CD4-positive, alpha-beta T cell treated with Interleukin-1 beta for 1 hour (primary cell): ENCODE results near the gene ST6GALNAC5.

ENCODE experiments used
- DNase-seq, 2 donors: peaks; one replicate each; pipeline ENCODE4 v3.0.0-alpha.2; 2020 to 2022

ST6GALNAC5 gene

DNA sequence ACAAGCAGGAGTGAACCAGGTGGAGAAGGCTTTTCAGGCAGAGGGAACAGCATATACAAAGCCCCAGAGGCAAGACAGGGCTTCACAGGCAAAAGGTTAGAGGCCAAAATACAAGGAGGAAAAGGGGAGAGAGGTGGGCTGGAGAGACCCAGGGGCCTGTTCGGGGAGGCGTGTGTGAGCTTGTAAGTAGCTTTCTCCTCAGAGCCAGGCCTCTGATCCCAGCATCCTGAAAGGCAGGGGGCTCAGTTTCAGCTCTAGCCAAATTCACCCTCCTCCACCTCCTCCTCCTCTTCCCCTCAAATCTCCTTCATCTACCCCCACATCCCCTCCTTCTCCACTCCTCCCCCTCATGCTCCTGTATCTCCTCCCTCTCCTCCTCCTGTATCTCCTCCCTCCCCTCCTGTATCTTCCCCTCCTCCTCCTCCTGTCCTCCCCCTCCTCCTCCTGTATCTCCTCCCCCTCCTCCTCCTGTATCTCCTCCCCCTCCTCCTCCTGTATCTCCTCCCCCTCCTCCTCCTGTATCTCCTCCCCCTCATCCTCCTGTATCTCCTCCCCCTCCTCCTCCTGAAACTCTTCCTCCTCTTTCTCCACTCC, 148.6 kb downstream of the ST6GALNAC5 start:
- DNase-seq, result no peak

DNA sequence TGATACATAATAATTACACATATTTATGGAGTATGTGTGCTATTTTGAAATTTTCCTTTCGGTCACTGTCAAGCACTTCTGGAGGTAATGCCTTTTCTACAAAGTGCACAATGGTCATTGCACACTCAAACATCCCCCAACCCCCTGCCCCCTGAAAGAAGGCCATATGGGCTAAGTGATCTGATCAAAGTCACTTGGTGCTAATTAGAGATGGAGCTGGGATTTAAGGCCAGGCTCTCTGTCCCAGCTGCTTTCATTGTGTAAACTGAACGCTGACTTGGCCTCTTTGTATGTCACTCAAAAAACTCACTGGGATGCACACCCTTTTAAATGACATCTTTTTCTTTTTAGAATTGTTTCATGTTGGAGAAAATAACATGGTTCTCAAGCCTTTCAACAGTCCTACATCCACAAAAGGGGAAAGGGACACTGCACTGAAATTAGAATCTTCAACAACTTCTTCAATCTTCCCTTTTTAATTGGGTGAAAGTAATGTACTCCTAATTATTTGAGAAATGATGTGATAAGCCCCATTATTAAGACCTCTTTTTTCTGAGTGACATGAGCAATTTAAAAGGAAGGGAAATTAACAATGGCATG, 149.2 kb downstream of the ST6GALNAC5 start:
- no peak for DNase-seq

DNA sequence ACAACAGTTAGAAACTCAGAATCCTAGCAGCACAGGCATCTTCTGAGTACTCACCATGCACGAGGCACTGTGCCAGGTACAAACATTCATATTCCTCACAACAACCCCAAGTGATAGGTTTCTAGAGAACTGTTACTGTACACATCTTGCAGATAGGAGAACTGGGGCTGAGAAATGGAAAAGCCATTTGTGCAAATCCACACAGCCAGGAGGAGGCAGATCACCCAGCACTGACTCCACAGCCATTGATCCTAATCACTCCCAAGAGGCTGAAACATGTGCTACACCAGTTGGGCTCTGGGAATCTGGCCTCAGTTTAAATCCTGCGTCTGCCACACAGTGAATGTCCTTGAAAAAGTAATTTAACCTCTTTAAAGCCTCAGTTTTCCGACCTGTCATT, 151.0 kb downstream of the ST6GALNAC5 start:
- DNase-seq, result no peak

- DNase-seq, result no peak
Measured at GRCh38 chr1:77018761-77019160, 151.5 kb downstream of the ST6GALNAC5 start.

DNA sequence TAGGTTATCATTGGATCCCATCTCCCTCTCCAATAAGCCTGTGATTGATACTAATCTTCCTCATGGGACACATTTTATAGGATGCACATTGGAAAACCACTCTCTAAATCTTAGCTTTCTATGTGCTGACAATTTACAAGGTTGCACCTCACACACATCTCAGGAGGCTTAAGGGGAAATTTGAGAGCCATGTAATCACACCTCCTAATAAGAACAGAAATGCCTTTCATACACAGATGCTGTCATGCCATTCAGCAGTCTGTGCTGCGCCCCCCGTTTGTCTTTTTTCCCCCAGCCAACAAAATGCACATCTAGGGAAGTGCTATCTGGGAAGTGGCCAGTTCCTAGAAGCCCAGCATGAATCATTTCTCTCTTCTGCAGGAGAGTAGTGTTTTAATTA, 154.5 kb downstream of the ST6GALNAC5 start:
- DNase-seq, result no peak

DNA sequence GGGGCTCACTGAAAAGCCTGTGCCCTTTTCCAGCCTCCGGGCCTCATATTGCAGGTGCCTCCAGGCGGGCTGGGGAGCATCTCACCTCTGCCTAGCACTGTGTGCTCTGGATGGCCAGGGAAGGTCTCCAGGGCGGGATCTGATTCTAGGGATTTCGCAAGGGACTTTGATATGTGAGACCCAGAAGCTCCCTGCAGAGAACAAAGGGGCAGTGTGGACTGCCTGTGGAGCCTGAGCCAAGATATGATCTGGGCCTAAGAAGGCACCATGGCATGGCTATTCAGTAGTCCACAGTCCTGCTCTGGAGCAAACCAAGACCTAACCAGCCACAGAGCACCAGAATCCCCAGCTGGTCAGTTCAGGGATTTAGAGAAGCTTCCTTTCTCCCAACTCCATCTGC, 157.2 kb downstream of the ST6GALNAC5 start:
- DNase-seq, result no peak

GRCh38 chr1:77025599-77025998, 158.3 kb downstream of the ST6GALNAC5 start:
- DNase-seq, result no peak

DNA sequence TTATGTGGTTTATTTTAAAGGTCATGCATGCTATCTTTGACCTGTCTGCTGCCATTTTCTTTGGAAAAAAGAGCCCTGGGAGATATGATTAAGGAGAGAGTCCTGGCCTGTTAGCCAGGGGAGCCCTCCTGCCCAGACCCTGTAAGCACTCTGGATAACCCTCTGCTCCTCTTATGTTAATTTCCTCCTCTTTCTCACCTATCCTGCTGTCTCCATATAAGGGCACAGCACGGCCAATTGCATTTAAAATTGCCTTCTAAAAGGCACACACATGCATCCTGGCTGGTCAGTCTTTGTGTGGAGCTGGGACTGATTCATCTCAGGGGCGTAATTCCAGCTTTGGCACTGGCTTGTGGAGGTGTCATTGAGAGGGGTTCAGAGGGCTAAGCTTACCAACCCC, 158.9 kb downstream of the ST6GALNAC5 start:
- DNase-seq, result no peak

- DNase-seq, result no peak
Measured at GRCh38 chr1:77026640-77027039, 159.4 kb downstream of the ST6GALNAC5 start.

DNA sequence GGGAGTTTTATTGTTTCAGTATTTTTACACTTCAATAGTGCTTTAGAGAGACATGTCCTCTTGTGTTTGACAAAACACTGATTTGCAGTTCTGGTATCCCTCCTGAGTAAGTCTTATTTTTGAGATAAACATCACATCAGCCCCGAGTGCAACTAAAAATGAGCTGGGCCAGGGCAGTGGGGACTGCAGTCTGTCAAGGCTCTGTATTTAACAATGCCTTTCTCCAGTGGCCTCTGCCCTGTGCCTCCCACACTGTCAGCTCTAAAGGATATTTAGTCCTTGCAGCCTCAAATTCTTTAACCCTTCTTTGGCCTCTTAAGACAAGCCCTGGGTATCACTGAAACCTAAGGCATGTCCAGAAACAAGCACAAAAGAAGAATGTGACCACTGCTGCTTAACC, 160.6 kb downstream of the ST6GALNAC5 start:
- DNase-seq, result no peak

GRCh38 chr1:77030401-77031105, 163.3 kb downstream of the ST6GALNAC5 start:
- no peak for DNase-seq

DNA sequence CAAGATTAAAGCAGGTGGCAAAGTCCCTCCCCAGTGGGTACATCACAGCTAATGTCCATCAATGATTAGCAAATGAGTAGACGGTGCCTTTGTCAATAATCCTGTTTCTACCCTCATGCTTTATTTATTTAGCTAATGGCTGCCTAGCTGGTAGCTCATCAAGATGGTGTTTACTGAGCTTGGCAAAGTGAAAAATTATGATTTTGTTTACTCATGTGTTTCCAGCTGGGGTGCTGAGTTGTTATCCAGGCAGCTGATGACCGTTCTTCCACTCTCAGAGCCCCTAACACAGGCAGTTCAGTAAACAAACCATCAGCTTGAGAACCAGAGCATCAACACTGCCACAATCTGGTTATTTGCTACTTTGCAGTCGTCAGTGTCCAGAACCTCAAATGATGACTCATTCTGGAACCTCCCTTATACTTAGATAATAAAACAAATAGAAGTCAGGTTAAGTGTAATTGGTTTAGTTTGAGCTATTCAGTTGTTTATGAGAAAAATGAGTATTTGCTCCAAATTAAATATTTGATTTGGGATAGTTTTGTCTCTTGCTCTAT, 163.9 kb downstream of the ST6GALNAC5 start:
- no peak for DNase-seq

- DNase-seq, result no peak
Measured at GRCh38 chr1:77036560-77036959, 169.3 kb downstream of the ST6GALNAC5 start.

GRCh38 chr1:77037038-77037437, 169.8 kb downstream of the ST6GALNAC5 start:
- no peak for DNase-seq

DNA sequence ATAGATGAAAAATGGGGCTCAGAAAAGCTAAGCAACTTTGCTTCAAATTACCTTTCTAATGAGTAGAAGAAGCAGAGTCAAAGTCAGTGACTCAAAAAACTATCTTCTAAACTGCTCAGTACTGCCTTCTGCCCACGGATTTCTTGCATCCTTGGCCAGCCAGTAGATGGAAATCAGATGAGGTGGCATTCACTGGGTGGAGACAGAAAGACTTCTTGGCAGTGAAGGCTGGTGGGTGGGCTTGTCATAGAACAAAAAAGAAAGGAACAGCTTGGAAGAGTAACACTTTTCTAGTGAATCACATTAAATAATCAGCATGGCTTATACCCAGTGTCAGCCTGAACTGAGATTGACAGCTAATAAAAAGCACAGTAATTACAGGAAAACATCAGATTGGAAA, 170.7 kb downstream of the ST6GALNAC5 start:
- DNase-seq, result no peak

DNA sequence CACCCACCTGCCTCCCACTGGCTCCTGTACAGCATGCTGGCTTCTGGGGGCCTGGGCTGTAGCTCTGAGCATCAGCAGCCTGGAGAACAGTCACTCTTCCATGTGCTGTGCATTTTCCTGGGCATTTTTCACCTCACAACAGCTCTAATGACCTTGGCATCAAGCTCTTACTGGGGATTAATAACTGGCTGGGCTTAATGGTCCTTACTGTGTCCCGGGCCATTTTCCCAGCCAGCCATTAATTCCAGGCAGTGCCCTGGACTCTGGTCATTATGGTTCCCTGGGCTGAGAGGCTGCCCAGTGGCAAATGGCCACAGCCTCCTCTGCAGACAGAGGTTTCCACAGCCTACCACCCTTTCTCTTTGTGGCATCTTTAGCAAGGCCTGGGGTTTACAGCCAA, 171.8 kb downstream of the ST6GALNAC5 start:
- DNase-seq, result no peak

- DNase-seq, result no peak
Measured at GRCh38 chr1:77039739-77040138, 172.5 kb downstream of the ST6GALNAC5 start.

- DNase-seq, result no peak
Measured at GRCh38 chr1:77040826-77041225, 173.5 kb downstream of the ST6GALNAC5 start.

GRCh38 chr1:77044133-77044849, 177.0 kb downstream of the ST6GALNAC5 start:
- DNase-seq, result no peak

DNA sequence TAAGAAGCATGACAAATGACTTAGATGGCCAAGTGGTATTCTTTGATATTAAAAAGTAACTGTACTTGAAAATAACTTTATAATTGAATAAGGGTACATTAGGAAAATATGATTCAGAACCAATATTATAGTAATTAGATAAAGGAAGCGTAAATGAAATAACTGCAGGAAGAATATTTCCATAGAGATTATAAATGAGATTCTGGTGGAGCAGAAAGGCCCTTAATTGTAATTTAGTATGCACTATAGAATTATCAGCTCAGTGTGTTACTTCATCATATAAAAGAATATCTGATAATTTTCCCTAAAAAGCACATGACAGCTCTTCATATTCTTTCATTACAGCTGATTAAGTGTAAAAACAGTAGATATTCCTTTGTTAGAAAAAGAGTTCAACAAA, 180.3 kb downstream of the ST6GALNAC5 start:
- no peak for DNase-seq

DNA sequence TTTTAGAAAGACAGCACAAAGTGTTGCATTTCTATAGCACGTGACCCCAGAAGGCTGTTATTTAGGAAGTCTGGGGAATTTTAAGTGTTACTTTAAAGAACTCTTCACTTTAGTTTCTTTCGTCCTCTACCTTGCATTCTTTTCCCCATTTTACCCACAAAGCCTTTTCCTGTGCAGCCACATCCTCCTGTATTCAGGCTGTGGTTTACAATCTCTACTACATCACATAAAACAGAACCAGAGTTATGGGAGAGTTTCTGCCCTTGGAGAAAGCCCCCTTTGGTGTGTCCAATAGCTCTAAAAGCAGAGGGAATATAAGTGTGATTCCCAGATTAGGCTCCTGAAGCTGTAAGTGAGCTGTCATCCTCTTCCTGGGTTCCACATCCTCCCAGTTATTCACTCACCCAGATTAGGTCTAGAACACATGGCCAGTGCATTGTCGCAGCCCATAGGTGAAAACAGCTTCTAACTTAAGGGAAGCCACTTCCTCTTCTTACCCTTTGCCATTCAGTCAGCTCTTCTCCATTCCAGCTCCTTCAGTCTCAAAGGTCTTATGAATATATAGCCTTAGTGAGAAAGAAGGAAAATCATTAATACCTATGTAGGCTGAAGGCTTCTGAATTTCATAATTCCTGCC, 180.8 kb downstream of the ST6GALNAC5 start:
- no peak for DNase-seq

- no peak for DNase-seq
Measured at GRCh38 chr1:77048615-77049005, 181.3 kb downstream of the ST6GALNAC5 start.

DNA sequence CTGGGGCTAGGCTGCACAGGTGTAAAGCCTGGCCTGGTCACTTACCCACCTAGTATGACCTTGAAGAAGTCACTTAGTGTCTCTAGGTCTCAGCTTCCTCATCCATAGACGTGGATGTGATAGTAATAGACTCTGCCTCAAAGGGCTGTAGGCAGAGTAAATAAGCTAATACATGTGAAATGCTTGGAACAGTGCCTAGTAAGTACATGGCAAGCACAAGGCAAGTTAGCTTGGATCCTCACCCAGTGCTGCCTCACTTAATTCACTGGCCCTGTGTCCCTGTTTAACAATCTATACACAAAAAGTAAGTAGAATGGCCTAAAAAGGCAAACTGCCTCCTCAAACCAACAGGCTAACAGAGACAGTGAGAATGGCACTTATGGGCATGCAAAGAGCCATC, 184.1 kb downstream of the ST6GALNAC5 start:
- DNase-seq, result no peak
